PFSK-1 (cell line): ENCODE data around the gene BAMBI.

Source experiments
- POLR2AphosphoS5 ChIP-seq: IDR thresholded peaks from 2 replicates; pipeline ENCODE4 v1.6.1; 2012; ENCODE audit warnings: low read depth, mild to moderate bottlenecking, control low read depth, low read length, moderate library complexity
- SIN3A ChIP-seq: IDR thresholded peaks from 2 replicates; pipeline ENCODE4 v1.6.1; 2012; ENCODE audit warnings: mild to moderate bottlenecking, low read length, moderate library complexity, borderline replicate concordance; ENCODE audit not compliant: insufficient read depth
- TF ChIP-seq, protein P1 (sequence below), 2 experiments: IDR thresholded peaks; 2 replicates each; pipeline versions ENCODE4 v1.6.1 to v1.8.0; 2011 to 2012; ENCODE audit warnings: low read depth in 2 of 2, low read length in 2 of 2, control low read depth in 1 of 2, inconsistent platforms in 1 of 2, mild to moderate bottlenecking in 1 of 2, moderate library complexity in 1 of 2; ENCODE audit not compliant: insufficient read depth in 1 of 2

DNA sequence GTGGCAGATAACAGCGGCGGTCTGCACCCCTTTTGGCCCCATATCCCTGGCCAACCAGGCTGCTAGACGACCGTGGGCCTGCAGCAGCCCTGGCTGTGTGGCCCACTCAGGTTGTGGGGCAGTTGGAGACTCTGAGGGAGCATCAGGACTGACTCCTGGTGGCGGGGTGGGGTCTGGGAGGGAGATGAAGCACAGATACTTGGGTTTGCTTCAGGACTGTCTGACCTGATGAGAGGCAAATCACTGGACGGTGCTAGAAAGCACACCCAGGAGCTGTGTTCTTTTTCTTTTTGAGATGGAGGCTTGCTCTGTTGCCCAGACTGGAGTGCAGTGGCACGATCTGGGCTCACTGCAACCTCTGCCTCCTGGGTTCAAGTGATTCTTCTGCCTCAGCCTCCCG, 28.2 kb downstream of the BAMBI start:
- TF ChIP-seq POLR2AphosphoS5 = no peak
- TF ChIP-seq, protein P1, sequence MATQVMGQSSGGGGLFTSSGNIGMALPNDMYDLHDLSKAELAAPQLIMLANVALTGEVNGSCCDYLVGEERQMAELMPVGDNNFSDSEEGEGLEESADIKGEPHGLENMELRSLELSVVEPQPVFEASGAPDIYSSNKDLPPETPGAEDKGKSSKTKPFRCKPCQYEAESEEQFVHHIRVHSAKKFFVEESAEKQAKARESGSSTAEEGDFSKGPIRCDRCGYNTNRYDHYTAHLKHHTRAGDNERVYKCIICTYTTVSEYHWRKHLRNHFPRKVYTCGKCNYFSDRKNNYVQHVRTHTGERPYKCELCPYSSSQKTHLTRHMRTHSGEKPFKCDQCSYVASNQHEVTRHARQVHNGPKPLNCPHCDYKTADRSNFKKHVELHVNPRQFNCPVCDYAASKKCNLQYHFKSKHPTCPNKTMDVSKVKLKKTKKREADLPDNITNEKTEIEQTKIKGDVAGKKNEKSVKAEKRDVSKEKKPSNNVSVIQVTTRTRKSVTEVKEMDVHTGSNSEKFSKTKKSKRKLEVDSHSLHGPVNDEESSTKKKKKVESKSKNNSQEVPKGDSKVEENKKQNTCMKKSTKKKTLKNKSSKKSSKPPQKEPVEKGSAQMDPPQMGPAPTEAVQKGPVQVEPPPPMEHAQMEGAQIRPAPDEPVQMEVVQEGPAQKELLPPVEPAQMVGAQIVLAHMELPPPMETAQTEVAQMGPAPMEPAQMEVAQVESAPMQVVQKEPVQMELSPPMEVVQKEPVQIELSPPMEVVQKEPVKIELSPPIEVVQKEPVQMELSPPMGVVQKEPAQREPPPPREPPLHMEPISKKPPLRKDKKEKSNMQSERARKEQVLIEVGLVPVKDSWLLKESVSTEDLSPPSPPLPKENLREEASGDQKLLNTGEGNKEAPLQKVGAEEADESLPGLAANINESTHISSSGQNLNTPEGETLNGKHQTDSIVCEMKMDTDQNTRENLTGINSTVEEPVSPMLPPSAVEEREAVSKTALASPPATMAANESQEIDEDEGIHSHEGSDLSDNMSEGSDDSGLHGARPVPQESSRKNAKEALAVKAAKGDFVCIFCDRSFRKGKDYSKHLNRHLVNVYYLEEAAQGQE (IDR thresholded peaks at IDR 0.05; ENCODE audit: insufficient read depth in 1 of 2, low read depth in 2 of 2, low read length in 2 of 2) = no peak
- no peak for TF ChIP-seq SIN3A
